K562 (cell line): ENCODE measurements around the gene SLC2A10. TPM values are rescaled to one million over a fixed set of nuclear protein-coding genes. Genes with fewer than 3 reads are reported as not detected.

ENCODE experiments used
- FOXK2 ChIP-seq, 2 experiments: fragments of 450-650 bp; IDR thresholded peaks in 1 of 2; conservative IDR thresholded peaks in 1 of 2; 2 replicates each; pipeline ENCODE4 v1.6.1; 2016; ENCODE audit warnings: low read depth in 2 of 2, mild to moderate bottlenecking in 1 of 2
- GABPB1 ChIP-seq: sonication (generic); formaldehyde crosslinking; IDR thresholded peaks from 2 replicates; pipeline ENCODE4 v1.8.0; 2022; ENCODE audit warnings: mild to moderate bottlenecking, missing genetic modification reagents
- GATAD2B ChIP-seq: fragments of 450-650 bp; IDR thresholded peaks from 2 replicates; pipeline ENCODE4 v1.6.1; 2017; ENCODE audit warnings: mild to moderate bottlenecking, borderline replicate concordance
- HLTF ChIP-seq: fragments of 450-650 bp; IDR thresholded peaks from 2 replicates; pipeline ENCODE4 v1.6.1; 2016
- ILF3 ChIP-seq: fragments of 450-650 bp; IDR thresholded peaks from 2 replicates; pipeline ENCODE4 v1.6.1; 2018; ENCODE audit warnings: antibody characterized with exemption, mild to moderate bottlenecking, moderate library complexity, borderline replicate concordance
- LEF1 ChIP-seq: fragments of 450-650 bp; IDR thresholded peaks from 2 replicates; pipeline ENCODE4 v1.6.1; 2016; ENCODE audit warnings: mild to moderate bottlenecking
- MECOM ChIP-seq: fragments of 250-450 bp; sonication (Bioruptor Pico); IDR thresholded peaks from 2 replicates; pipeline ENCODE4 v1.8.0; 2022; ENCODE audit warnings: inconsistent platforms
- MYC ChIP-seq, 2 experiments: fragments of 250-450 bp in 1 of 2; sonication (Bioruptor Pico) in 1 of 2; IDR thresholded peaks; 2 replicates each; pipeline versions ENCODE4 v1.5.1 to v1.6.1; 2012 to 2021; ENCODE audit warnings: low read depth in 2 of 2, borderline replicate concordance in 1 of 2, improper control_type of control experiment in 1 of 2, low read length in 1 of 2, mild to moderate bottlenecking in 1 of 2, moderate library complexity in 1 of 2
- NRF1 ChIP-seq, 2 experiments: fragments of 450-650 bp; IDR thresholded peaks in 1 of 2; conservative IDR thresholded peaks in 1 of 2; 2 replicates each; pipeline ENCODE4 v1.6.1; 2014; ENCODE audit warnings: mild to moderate bottlenecking in 2 of 2
- RBFOX2 ChIP-seq: fragments of 200-400 bp; formaldehyde crosslinking; IDR thresholded peaks from 2 replicates; pipeline ENCODE4 v1.6.1; 2017; ENCODE audit warnings: low read depth, mild to moderate bottlenecking, low read length, moderate library complexity
- SMARCA4 ChIP-seq: fragments of 450-650 bp; IDR thresholded peaks from 2 replicates; pipeline ENCODE4 v1.6.1; 2016
- ZBTB1 ChIP-seq: sonication (generic); formaldehyde crosslinking; IDR thresholded peaks from 2 replicates; pipeline ENCODE4 v1.8.1; 2023; ENCODE audit warnings: missing genetic modification reagents, low read depth, mild to moderate bottlenecking, borderline replicate concordance
- ZNF140 ChIP-seq: fragments of 250-450 bp; sonication (Bioruptor Pico); IDR thresholded peaks from 2 replicates; pipeline ENCODE4 v1.8.0; 2021; ENCODE audit warnings: moderate library complexity, mild to moderate bottlenecking, inconsistent platforms
- ZNF79 ChIP-seq: fragments of 250-450 bp; sonication (Bioruptor Pico); IDR thresholded peaks from 2 replicates; pipeline ENCODE4 v1.4.0; 2020; ENCODE audit warnings: low read depth, mild to moderate bottlenecking, moderate library complexity
- polyA plus RNA-seq, 8 experiments: library from polyadenylated mRNA; depleted of rRNA in 4 of 8; stranded (reverse) in 5 of 8; unstranded in 3 of 8; fragments of >200 nt; fragmentation: Nextera tagmentation in 2 of 8; fragmentation: Illumina TruSeq in 1 of 8; extraction: Ambion mirVana in 2 of 8; extraction: Trizol in 1 of 8; gene quantifications; 2 replicates each; pipeline versions ENCODE4 v1.2.1 to v1.2.3, GENCODE V29; 2011 to 2014; ENCODE audit warnings: inconsistent platforms in 1 of 8, missing spikeins in 1 of 8
- total RNA-seq, 7 experiments: library from RNA; depleted of rRNA in 6 of 7; stranded (reverse); fragments of >200 nt in 6 of 7; fragmentation: Illumina TruSeq in 2 of 7; extraction: Trizol in 2 of 7; gene quantifications; 2 replicates each; pipeline versions ENCODE4 v1.2.1 to v1.2.3, GENCODE V29; 2011 to 2021; ENCODE audit warnings: low replicate concordance in 1 of 7
- TF ChIP-seq, protein P1 (sequence below): fragments of 200-800 bp; sonication (Bioruptor generic); IDR thresholded peaks from 2 replicates; pipeline ENCODE4 v1.6.1; 2017; ENCODE audit warnings: missing genetic modification characterization, missing compliant biosample characterization
- TF ChIP-seq, protein P2 (sequence below): fragments of 450-650 bp; IDR thresholded peaks from 2 replicates; pipeline ENCODE4 v1.7.1; 2018; ENCODE audit warnings: mild to moderate bottlenecking, low read depth; ENCODE audit not compliant: partially characterized antibody
- TF ChIP-seq, protein P3 (sequence below): fragments of 250-450 bp; sonication (Bioruptor Pico); IDR thresholded peaks from 2 replicates; pipeline ENCODE4 v1.8.0; 2021; ENCODE audit warnings: moderate library complexity, mild to moderate bottlenecking, inconsistent platforms
- TF ChIP-seq, protein P4 (sequence below), 2 experiments: fragments of 150-350 bp in 1 of 2; IDR thresholded peaks; 2 replicates each; pipeline ENCODE4 v1.6.1; 2012 to 2016; ENCODE audit warnings: low read depth in 2 of 2, low read length in 2 of 2, mild to moderate bottlenecking in 1 of 2, moderate library complexity in 1 of 2

The SLC2A10 gene
- total and polyA plus RNA-seq, 9 of the 15 experiments (the other 6 are each of a cell fraction or from before 2014, with no cell fraction given), result 0.01 to 1.8 (median 0.10) TPM

DNA sequence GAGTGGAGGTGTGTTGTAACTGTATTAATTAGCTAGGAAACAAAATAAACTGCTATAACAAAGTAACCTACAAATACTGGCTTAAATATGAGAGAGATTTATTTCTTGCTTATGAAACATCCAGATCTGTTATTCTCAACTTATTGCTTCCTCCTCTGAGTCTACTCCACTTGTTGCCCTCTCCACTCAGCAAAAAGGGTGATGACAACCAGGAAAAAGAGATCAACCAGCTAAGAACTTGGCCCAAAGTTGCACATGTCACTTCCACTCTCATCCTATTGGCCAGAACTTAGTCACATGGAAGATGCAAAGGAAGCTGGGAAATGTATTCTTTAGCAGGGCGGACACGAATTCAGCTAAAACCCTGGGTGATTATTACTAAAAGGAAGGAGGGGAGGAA is 15.0 kb upstream of the SLC2A10 start (continued):
- no peak for TF ChIP-seq SMARCA4
- no peak for TF ChIP-seq ZNF140 (CRISPR knock-in tag)
- TF ChIP-seq HLTF, result no peak
- TF ChIP-seq MYC (IDR thresholded peaks at IDR 0.05; ENCODE audit: low read depth, low read length), result 0 out of 2 replicates have a peak, but pooled peaks have one; percentile 29
- TF ChIP-seq MYC (CRISPR knock-in tag; IDR thresholded peaks at IDR 0.05; ENCODE audit: borderline replicate concordance, low read depth), result no peak
- TF ChIP-seq NRF1 (conservative IDR thresholded peaks at IDR 0.05 in 1 of 2, IDR thresholded peaks at IDR 0.05 in 1 of 2), result peak; percentile 29 to 39; a peak in 1 of 4 replicates
- TF ChIP-seq, protein P1, sequence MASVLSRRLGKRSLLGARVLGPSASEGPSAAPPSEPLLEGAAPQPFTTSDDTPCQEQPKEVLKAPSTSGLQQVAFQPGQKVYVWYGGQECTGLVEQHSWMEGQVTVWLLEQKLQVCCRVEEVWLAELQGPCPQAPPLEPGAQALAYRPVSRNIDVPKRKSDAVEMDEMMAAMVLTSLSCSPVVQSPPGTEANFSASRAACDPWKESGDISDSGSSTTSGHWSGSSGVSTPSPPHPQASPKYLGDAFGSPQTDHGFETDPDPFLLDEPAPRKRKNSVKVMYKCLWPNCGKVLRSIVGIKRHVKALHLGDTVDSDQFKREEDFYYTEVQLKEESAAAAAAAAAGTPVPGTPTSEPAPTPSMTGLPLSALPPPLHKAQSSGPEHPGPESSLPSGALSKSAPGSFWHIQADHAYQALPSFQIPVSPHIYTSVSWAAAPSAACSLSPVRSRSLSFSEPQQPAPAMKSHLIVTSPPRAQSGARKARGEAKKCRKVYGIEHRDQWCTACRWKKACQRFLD (CRISPR knock-in tag), result peak; percentile 57; the same call in 1 of the 2 replicates
- no peak for TF ChIP-seq GABPB1 (CRISPR knock-in tag)
- TF ChIP-seq, protein P2, sequence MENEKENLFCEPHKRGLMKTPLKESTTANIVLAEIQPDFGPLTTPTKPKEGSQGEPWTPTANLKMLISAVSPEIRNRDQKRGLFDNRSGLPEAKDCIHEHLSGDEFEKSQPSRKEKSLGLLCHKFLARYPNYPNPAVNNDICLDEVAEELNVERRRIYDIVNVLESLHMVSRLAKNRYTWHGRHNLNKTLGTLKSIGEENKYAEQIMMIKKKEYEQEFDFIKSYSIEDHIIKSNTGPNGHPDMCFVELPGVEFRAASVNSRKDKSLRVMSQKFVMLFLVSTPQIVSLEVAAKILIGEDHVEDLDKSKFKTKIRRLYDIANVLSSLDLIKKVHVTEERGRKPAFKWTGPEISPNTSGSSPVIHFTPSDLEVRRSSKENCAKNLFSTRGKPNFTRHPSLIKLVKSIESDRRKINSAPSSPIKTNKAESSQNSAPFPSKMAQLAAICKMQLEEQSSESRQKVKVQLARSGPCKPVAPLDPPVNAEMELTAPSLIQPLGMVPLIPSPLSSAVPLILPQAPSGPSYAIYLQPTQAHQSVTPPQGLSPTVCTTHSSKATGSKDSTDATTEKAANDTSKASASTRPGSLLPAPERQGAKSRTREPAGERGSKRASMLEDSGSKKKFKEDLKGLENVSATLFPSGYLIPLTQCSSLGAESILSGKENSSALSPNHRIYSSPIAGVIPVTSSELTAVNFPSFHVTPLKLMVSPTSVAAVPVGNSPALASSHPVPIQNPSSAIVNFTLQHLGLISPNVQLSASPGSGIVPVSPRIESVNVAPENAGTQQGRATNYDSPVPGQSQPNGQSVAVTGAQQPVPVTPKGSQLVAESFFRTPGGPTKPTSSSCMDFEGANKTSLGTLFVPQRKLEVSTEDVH, result no peak
- TF ChIP-seq FOXK2 (conservative IDR thresholded peaks at IDR 0.05 in 1 of 2, IDR thresholded peaks at IDR 0.05 in 1 of 2; ENCODE audit: low read depth in 2 of 2), result 0 out of 4 replicates have a peak, but pooled peaks of 1 of the 2 experiments have one; percentile 18
- TF ChIP-seq, protein P3, sequence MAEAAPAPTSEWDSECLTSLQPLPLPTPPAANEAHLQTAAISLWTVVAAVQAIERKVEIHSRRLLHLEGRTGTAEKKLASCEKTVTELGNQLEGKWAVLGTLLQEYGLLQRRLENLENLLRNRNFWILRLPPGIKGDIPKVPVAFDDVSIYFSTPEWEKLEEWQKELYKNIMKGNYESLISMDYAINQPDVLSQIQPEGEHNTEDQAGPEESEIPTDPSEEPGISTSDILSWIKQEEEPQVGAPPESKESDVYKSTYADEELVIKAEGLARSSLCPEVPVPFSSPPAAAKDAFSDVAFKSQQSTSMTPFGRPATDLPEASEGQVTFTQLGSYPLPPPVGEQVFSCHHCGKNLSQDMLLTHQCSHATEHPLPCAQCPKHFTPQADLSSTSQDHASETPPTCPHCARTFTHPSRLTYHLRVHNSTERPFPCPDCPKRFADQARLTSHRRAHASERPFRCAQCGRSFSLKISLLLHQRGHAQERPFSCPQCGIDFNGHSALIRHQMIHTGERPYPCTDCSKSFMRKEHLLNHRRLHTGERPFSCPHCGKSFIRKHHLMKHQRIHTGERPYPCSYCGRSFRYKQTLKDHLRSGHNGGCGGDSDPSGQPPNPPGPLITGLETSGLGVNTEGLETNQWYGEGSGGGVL (CRISPR knock-in tag), result no peak
- no peak for TF ChIP-seq ZBTB1 (CRISPR knock-in tag)
- TF ChIP-seq ZNF79 (CRISPR knock-in tag), result no peak
- TF ChIP-seq GATAD2B, result no peak
- 0 out of 2 replicates have a peak, but pooled peaks have one; percentile 13 for TF ChIP-seq RBFOX2
- TF ChIP-seq, protein P4, sequence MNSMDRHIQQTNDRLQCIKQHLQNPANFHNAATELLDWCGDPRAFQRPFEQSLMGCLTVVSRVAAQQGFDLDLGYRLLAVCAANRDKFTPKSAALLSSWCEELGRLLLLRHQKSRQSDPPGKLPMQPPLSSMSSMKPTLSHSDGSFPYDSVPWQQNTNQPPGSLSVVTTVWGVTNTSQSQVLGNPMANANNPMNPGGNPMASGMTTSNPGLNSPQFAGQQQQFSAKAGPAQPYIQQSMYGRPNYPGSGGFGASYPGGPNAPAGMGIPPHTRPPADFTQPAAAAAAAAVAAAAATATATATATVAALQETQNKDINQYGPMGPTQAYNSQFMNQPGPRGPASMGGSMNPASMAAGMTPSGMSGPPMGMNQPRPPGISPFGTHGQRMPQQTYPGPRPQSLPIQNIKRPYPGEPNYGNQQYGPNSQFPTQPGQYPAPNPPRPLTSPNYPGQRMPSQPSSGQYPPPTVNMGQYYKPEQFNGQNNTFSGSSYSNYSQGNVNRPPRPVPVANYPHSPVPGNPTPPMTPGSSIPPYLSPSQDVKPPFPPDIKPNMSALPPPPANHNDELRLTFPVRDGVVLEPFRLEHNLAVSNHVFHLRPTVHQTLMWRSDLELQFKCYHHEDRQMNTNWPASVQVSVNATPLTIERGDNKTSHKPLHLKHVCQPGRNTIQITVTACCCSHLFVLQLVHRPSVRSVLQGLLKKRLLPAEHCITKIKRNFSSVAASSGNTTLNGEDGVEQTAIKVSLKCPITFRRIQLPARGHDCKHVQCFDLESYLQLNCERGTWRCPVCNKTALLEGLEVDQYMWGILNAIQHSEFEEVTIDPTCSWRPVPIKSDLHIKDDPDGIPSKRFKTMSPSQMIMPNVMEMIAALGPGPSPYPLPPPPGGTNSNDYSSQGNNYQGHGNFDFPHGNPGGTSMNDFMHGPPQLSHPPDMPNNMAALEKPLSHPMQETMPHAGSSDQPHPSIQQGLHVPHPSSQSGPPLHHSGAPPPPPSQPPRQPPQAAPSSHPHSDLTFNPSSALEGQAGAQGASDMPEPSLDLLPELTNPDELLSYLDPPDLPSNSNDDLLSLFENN (IDR thresholded peaks at IDR 0.05; ENCODE audit: low read depth in 2 of 2, low read length in 2 of 2), result no peak
- no peak for TF ChIP-seq MECOM
- TF ChIP-seq LEF1, result no peak
- TF ChIP-seq ILF3, result no peak
